PC-3 (cell line): ENCODE measurements around the gene GPC4. TPM values are rescaled to one million over a fixed set of nuclear protein-coding genes. Genes with fewer than 3 reads are reported as not detected.

Experiments used
- ATAC-seq: fragments of 200-7000 bp; cut with Tn5 transposase; 2 replicates; pipeline ENCODE4 v1.9.1; 2020; ENCODE audit warnings: mild to moderate bottlenecking, moderate library complexity
- Bru-seq: library from RNA; stranded (reverse); fragments of 400-500 nt; gene quantifications from one replicate; lab custom pipeline; 2021; lab: Mats Ljungman, UMichigan
- BruChase-seq, 2 experiments: library from RNA; stranded (reverse); fragments of 400-500 nt; gene quantifications; one replicate each; lab custom pipeline; 2021; lab: Mats Ljungman, UMichigan
- BruUV-seq: library from RNA; stranded (reverse); fragments of 400-500 nt; replicated peaks from 2 replicates; lab custom pipeline; 2021; lab: Mats Ljungman, UMichigan
- CTCF ChIA-PET: fragments of 300-600 bp; sonication (Branson Sonifier 250); formaldehyde crosslinking; loops from one replicate; lab custom pipeline; 2022; ENCODE audit warnings: antibody characterized with exemption; lab: Charles Lee
- POLR2A ChIA-PET: fragments of 300-600 bp; sonication (Branson Sonifier 250); formaldehyde crosslinking; loops from one replicate; lab custom pipeline; 2022; ENCODE audit warnings: antibody characterized with exemption; ENCODE audit not compliant: unreplicated experiment; lab: Charles Lee
- DNase-seq: peaks from one replicate; pipeline ENCODE4 v3.0.0-alpha.2; 2015
- H2AFZ ChIP-seq: fragments of 300-600 bp; sonication (generic); 2 replicates; pipeline ENCODE4 v1.6.0; 2016; ENCODE audit warnings: antibody characterized with exemption, low read length
- H3F3A ChIP-seq: fragments of 300-600 bp; sonication (generic); one replicate; pipeline ENCODE4 v1.6.0; 2017; ENCODE audit warnings: antibody characterized with exemption, low read length, control low read depth, mild to moderate bottlenecking; ENCODE audit not compliant: unreplicated experiment
- H3K27ac ChIP-seq: fragments of 300-600 bp; sonication (generic); 2 replicates; pipeline ENCODE4 v1.5.1; 2016; ENCODE audit warnings: mild to moderate bottlenecking, low read length
- H3K27me3 ChIP-seq: fragments of 300-600 bp; sonication (generic); 2 replicates; pipeline ENCODE4 v1.6.1; 2016; ENCODE audit warnings: low read length, mixed read lengths
- H3K36me3 ChIP-seq: fragments of 300-600 bp; sonication (generic); 2 replicates; pipeline ENCODE4 v1.6.1; 2016; ENCODE audit warnings: low read depth, mixed run types, low read length, mixed read lengths
- H3K4me1 ChIP-seq: fragments of 300-600 bp; sonication (generic); 2 replicates; pipeline ENCODE4 v1.5.1; 2016; ENCODE audit warnings: low read length; ENCODE audit not compliant: insufficient read depth
- H3K4me2 ChIP-seq: fragments of 300-600 bp; sonication (generic); 2 replicates; pipeline ENCODE4 v1.6.0; 2016; ENCODE audit warnings: low read length
- H3K4me3 ChIP-seq: fragments of 300-600 bp; sonication (generic); 2 replicates; pipeline ENCODE4 v1.5.1; 2016; ENCODE audit warnings: mild to moderate bottlenecking, low read length, mixed read lengths
- H3K79me2 ChIP-seq: fragments of 300-600 bp; sonication (generic); 2 replicates; pipeline ENCODE4 v1.6.1; 2017; ENCODE audit warnings: low read length, mixed read lengths
- H3K9ac ChIP-seq: fragments of 300-600 bp; sonication (generic); 2 replicates; pipeline ENCODE4 v1.6.0; 2016; ENCODE audit warnings: mild to moderate bottlenecking, low read length
- H3K9me2 ChIP-seq: fragments of 300-600 bp; sonication (generic); replicated peaks from 2 replicates; pipeline ENCODE4 v1.6.1; 2016; ENCODE audit warnings: mixed run types, low read length, mixed read lengths
- H3K9me3 ChIP-seq: fragments of 300-600 bp; sonication (generic); 2 replicates; pipeline ENCODE4 v1.6.1; 2016; ENCODE audit warnings: low read length, mixed read lengths
- H4K20me1 ChIP-seq: fragments of 300-600 bp; sonication (generic); 2 replicates; pipeline ENCODE4 v1.6.1; 2016; ENCODE audit warnings: low read length, mixed read lengths
- CTCF ChIP-seq: fragments of 300-600 bp; sonication (generic); conservative IDR thresholded peaks from 2 replicates; pipeline ENCODE4 v1.5.1; 2017; ENCODE audit warnings: antibody characterized with exemption, low read depth, mild to moderate bottlenecking, low read length
- EZH2 ChIP-seq: fragments of 300-600 bp; sonication (generic); IDR thresholded peaks from one replicate; pipeline ENCODE4 v1.6.1; 2017; ENCODE audit warnings: antibody characterized with exemption, mild to moderate bottlenecking, low read length; ENCODE audit not compliant: unreplicated experiment
- EZH2phosphoT487 ChIP-seq: fragments of 300-600 bp; sonication (generic); IDR thresholded peaks from 2 replicates; pipeline ENCODE4 v1.6.1; 2018; ENCODE audit warnings: mild to moderate bottlenecking, antibody characterized with exemption, low read length, borderline replicate concordance
- intact Hi-C: fragments of 100-400 bp; cut with micrococcal nuclease; formaldehyde crosslinking; loops from 2 replicates; pipeline ENCODE4 v1.9.0; 2023
- long read RNA-seq: library from polyadenylated mRNA; unstranded; transcript quantifications from one replicate; pipeline ENCODE4 v2.0.0, GENCODE V29; 2021; ENCODE audit not compliant: unreplicated experiment
- total RNA-seq: library from RNA; depleted of rRNA; stranded (reverse); fragments of >200 nt; gene quantifications from 2 replicates; pipeline ENCODE4 v1.2.3, GENCODE V29; 2014; rRNA removed

GPC4 gene
- total RNA-seq, result 4.0 and 6.4 TPM in 2 replicates
- percentile 61 among the genes with signal in this experiment for Bru-seq, nascent RNA
- BruChase-seq, experiment 1, labeled RNA remaining after a 6-hour chase, result percentile 56 among the genes with signal in this experiment
- percentile 51 among the genes with signal in this experiment for BruChase-seq, experiment 2, labeled RNA remaining after a 2-hour chase
- long read RNA-seq, full-length matches to known transcripts, result 32 of 40 reads
- long read RNA-seq, partial matches to known transcripts, result 1 of 40 reads
- long read RNA-seq, other reads (novel, unspliced or antisense), result 7 of 40 reads

- intact Hi-C loops, result loop anchor here (1.0 to 10.0 kb wide), 4 partner anchors 30 to 247 kb away; no protein-coding TSS in a partner anchor
- H3K4me1 ChIP-seq, result 0 out of 2 replicates have a peak, but pooled peaks cover 3% of the 10 kb centered on the region
- H3K79me2 ChIP-seq, result peaks cover 15% of the 10 kb centered on the region
- BruUV-seq, result no TSS peak
- H3F3A ChIP-seq, result no peaks in the 10 kb centered on the region
- ChIA-PET POLR2A (no interaction called here), CTCF (no interaction called here)
- no peaks in the 10 kb centered on the region for H3K36me3 ChIP-seq
- H3K27ac ChIP-seq, result no peak within 1 kb of the TSS
- no peaks in the 10 kb centered on the region for H3K27me3 ChIP-seq
- peak; percentile 76 for DNase-seq
- H3K4me2 ChIP-seq, result peak within 1 kb of the TSS; percentile 97
- peak within 1 kb of the TSS; percentile 94 for H2AFZ ChIP-seq
- H3K9ac ChIP-seq, result peak within 1 kb of the TSS; percentile 72
- TF ChIP-seq EZH2 (no peak), CTCF (no peak), EZH2phosphoT487 (no peak)
- peak; percentile 80 for ATAC-seq
- no peaks in the 10 kb centered on the region for H4K20me1 ChIP-seq
- no peaks in the 10 kb centered on the region for H3K9me3 ChIP-seq
- H3K4me3 ChIP-seq, result peak within 1 kb of the TSS; percentile 97
- H3K9me2 ChIP-seq, result no peaks in the 10 kb centered on the region
Observed at GRCh38 chrX:133415276-133416105, at the start of gene GPC4. Gene GPC4, minus strand, starts transcription at chrX:133415489. Its CDS starts 524 bp downstream, at chrX:133414965.

- no peaks in the 10 kb centered on the region for H4K20me1 ChIP-seq
- no peaks in the 10 kb centered on the region for H3K36me3 ChIP-seq
- H3K9ac ChIP-seq, result no peak overlapping the region
- H3K27me3 ChIP-seq, result no peaks in the 10 kb centered on the region
- no peaks in the 10 kb centered on the region for H3K9me2 ChIP-seq
- no peaks in the 10 kb centered on the region for H3F3A ChIP-seq
- ATAC-seq (no peak), DNase-seq (no peak)
- CTCF ChIA-PET, result no interaction called here
- no peak overlapping the region for H3K4me2 ChIP-seq
- TF ChIP-seq CTCF (no peak), EZH2phosphoT487 (no peak), EZH2 (no peak)
- H3K9me3 ChIP-seq, result no peaks in the 10 kb centered on the region
- no peak overlapping the region for H2AFZ ChIP-seq
- no TSS peak for BruUV-seq
- no peaks in the 10 kb centered on the region for H3K4me1 ChIP-seq
- H3K79me2 ChIP-seq, result no peaks in the 10 kb centered on the region
- no peak overlapping the region for H3K27ac ChIP-seq
- intact Hi-C loops, result no loop called here
- H3K4me3 ChIP-seq, result no peak overlapping the region
- POLR2A ChIA-PET, result no interaction called here
Observed at GRCh38 chrX:133461231-133461630, 45.9 kb upstream of the GPC4 start.
